NCI-H526 (cell line): Measurements from ENCODE around the gene ZBTB1.
A peak's percentile ranks its signal among the peaks of the same experiment; 100 is the strongest.

ENCODE experiments used
- DNase-seq, 2 experiments: peaks; one replicate each; lab custom pipeline; 2025; lab: John Stamatoyannopoulos, UW

Gene ZBTB1, protein sequence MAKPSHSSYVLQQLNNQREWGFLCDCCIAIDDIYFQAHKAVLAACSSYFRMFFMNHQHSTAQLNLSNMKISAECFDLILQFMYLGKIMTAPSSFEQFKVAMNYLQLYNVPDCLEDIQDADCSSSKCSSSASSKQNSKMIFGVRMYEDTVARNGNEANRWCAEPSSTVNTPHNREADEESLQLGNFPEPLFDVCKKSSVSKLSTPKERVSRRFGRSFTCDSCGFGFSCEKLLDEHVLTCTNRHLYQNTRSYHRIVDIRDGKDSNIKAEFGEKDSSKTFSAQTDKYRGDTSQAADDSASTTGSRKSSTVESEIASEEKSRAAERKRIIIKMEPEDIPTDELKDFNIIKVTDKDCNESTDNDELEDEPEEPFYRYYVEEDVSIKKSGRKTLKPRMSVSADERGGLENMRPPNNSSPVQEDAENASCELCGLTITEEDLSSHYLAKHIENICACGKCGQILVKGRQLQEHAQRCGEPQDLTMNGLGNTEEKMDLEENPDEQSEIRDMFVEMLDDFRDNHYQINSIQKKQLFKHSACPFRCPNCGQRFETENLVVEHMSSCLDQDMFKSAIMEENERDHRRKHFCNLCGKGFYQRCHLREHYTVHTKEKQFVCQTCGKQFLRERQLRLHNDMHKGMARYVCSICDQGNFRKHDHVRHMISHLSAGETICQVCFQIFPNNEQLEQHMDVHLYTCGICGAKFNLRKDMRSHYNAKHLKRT

DNA sequence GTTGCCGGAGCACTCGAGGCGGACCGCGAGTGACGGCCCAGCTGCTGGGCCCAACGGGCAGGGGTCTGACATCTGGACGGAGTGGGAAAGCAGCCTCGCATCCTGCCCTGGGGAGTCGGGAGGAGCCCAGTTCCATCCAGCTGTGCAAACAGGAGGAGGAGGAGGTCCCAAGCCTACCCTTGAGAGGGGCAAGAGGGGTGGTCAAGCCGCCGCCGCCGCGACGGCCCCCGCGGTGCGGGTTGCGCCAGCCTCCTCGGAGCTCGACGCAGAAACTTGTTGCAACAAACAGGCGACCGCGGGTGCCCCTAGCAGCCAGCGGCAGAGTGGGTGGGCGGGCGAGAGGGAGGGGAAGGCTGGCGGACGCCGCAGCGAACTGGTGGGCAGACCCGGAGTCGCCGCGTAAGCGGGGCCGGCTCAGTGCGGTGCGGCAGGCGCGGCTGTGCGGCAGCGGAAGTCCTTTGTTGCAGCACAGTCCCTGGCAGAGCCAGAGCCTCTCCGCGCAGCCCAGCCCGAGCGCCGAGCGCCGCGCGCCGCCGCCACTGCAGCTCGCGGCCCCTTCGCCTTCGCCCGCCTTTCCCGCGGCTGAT, at the start of gene ZBTB1:
Gene ZBTB1 (plus strand): TSS at position 461 of the 587 bp plus-strand sequence. CDS start 16,735 bp downstream, outside the sequence.
- peak; percentile 65 to 87 for DNase-seq

DNA sequence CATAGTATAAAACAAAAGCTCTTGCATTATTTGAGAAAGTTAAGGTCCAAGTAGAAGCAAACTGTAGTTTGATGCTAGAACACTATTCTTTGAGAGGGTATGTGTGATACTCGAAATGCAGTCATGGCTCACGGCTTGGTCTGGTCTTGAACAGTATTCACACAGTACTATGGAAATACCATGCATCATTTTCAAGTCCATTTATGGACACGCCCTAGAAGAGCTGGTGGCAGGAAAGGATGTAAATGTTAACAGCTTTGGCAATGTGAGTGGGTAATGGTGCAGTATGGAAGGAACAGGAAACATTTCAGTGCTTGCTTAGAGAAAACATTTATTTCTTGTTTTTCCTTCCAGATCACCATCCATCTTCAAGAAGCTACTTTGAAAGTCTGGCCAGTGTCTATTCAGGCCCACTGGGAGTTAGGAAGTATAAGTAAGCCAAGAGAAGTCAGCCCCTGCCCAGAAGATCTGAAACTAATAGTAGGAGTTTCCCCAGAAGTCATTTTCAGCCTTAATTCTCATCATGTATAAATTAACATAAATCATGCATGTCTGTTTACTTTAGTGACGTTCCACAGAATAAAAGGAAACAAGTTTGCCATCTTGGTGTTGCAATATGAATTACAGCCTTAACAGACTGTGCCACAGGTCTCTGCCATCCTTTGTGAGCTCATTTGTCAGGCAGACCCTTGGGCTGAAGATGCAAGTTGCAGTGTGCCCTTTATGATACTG, 45.0 kb upstream of the ZBTB1 start:
- no peak for DNase-seq

DNA sequence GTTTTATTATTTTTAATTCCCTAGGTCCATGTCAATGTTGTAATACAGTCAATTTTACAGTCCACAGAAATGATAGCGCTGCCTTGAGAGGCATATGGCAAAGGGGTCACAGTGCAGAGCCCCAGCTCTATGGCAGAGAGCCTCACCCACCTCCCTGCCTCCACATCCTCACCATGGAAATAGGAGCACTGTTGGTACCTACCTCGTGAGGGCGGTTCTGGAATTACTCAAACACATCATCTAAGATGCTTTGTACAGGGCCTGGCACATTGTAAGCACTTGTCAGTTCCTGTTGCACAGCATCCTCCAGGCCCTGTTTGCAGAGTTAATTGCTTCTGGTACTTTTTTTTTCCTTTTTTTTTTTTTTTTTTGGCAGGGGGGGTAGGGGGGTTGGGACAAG, 43.3 kb upstream of the ZBTB1 start:
- no peak for DNase-seq

DNA sequence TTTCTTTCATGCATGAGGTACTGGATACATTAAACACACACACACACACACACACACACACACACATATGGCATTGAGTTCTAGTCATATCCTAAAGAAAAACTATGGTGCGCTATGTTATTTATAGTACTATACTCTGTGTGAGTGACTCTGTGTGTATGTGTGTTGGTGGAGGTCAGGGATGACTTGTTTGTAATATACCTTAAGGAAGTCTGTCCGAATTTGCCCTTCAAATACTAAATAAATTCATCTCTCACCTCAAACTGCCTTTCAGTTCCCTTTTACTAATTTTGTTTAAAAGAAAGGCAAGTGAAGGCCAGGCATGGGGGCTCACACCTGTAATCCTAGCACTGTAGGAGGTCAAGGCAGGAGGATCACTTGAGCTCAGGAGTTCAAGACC, 41.4 kb upstream of the ZBTB1 start:
- no peak for DNase-seq

DNA sequence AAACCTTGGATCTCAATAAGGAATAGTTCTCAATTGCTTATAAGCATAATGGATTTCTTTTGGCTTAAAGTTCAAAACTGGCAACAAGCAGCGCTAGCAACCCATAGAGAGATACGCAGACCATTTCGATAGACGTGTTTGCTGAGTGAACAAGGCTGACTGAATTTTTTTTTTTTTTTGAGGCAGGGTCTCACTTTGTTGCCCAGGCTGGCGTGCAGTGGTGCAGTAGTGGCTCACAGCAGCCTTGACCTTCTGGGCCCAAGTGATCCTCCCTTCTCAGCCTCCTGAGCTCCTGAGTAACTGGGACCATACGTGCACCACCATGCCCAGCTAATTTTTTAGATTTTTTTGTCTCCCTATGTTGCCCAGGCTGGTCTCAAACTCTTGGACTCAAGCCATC, 40.7 kb upstream of the ZBTB1 start:
- DNase-seq = no peak

DNA sequence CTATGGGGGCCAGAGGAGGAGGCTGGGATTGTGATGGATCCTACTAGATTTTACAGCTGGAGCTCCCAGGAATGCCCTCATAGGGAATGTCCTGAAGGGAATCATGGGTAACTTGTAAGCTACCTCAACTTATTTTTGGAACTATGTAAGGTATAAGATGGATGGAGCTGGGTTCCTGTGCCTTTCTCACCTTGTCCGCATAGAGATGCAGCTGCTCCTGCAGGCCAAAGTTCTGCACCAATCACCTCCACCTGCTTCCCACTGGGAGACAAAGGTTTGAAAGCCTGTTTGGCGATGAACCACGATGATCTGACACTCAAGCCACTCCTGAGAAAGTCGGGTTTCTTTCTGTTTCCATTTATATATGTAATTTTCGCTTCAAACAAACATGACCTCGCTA, 39.9 kb upstream of the ZBTB1 start:
- peak; percentile 41 to 55 for DNase-seq

DNA sequence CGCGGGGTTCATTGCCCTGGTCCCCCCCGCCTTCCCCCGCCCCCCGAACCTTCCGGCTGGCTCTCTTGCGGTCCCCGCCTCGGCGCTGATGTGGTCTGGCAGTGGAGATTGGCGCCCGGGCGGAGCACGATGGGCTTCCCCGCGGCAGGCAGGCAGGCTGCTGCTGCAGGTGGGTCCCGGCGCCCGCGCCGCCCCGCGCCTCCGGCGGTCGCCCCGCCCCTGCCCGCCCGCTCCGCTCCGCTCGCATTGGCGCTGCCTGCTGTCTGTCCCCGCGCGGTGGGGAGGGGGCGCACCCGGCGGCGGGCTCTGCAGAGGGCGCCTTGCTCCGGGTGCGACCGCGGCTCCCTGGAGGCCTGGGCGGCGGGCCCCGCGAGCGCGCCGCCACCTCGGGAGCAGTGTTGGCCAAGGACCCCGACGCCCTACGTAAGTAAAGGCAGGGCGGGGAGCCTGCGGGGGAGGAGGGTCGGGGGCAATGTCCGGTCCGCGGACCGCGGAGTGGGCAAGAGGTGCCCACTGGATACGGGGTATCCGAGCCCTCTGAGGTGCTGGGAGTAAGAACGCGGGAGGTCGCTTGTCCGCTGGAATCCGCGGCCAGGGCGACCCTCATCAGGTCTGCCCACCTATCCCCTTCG, 39.3 kb upstream of the ZBTB1 start, which contains the start of gene AKAP5:
Gene AKAP5 (plus strand): TSS at position 309 of the 632 bp plus-strand sequence. CDS start 2,896 bp downstream, outside the sequence.
- DNase-seq = peak; percentile 44 to 93

DNA sequence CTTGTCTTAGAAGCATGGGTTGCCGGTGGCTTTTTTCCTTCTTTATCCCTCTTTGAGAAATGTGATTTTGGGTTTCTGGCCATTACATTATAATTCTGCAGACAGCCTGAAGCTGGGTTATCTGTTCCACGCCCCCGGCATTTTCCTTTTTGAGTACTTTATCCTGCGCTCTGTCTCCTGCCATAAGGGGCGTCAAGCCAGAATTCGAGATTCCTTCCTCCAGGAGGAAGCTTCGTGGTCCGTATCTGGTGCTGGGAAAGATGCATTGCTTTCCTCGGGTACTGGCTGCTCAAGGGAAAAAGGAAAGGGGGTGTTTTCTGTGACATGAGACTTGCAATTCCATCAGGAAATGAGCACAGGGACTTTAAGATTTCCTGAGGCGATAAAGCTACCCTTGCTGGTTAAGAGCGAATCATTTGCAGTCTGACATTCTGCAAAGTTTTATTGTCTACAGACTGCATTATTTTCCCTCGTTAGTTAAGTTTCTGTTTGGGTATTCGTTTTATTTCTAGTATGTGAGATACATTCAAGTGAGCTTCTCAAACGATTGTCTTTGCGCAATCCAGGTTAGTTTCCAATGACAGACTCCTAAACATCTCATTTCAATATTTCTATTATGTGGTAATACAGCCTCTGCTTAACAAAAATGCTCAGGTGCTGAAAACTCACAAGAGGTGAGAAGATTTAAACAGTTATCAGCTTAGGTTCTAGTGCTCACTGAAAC, 38.6 kb upstream of the ZBTB1 start:
- peak; percentile 40 to 71 for DNase-seq

DNA sequence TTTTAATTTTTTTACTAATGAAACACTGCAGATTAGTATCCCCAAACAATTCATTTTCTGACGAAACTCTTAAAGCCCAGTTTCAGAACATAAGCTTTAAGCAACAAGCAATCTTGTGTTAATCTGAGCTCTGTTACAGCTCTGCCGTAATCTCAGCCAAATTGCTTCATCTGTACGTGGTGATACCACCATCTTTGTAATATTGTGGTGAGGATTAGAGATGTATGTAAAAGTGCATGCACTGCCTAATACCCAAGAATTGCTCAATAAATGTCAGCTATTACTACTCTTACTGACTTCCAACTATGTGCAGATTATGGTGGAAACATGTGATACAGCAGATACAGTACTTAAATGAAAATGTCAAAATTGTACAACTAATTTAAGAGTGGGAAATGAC, 37.5 kb upstream of the ZBTB1 start:
- DNase-seq = no peak

DNA sequence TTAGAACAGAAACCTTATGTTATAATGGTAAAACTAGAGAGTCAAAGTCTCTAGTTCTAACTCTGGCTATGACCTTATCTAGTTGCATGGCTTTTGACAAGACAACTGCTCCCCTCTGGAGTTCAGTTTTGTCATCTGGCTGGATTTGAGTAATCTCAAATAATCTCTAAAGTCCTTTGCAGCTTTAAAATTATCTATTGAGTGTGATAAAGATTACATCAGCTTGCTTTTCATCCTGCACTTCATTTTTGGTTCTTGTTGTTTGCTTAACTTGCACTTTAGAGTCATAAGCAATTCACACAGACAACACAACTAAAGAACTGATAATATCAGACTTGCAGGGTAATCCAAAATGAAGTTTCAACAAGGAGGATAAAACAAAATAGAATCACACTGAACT, 37.0 kb upstream of the ZBTB1 start:
- no peak for DNase-seq

DNA sequence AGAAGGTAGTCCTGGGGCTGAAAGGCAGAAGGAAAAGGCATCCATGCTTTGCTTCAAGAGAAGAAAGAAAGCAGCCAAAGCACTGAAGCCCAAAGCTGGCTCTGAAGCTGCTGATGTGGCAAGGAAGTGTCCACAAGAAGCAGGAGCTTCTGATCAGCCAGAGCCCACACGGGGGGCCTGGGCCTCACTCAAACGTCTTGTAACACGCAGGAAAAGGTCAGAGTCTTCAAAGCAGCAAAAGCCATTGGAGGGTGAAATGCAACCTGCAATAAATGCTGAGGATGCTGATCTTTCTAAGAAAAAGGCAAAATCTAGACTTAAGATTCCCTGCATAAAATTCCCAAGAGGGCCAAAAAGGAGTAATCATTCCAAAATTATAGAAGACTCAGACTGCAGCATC, 36.1 kb upstream of the ZBTB1 start:
- no peak for DNase-seq

DNA sequence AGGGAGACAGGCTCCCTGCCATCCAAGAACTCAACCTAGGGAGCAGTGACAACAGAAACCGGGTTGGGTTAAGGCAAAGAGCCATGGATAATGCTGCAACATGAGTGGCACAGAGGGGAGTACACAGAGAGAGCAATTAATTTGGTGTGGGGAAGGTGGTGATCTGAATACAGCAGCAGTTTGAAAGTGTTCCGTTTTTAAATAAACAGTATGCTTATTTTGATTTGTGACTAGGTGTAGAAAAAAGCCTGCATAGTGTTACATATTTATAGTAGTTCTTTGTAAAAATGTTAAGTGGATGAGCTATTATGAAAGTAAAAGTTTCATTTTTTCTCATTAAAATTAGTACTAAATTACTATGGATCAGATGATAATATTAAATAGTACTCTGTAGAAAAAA, 30.5 kb upstream of the ZBTB1 start:
- no peak for DNase-seq

DNA sequence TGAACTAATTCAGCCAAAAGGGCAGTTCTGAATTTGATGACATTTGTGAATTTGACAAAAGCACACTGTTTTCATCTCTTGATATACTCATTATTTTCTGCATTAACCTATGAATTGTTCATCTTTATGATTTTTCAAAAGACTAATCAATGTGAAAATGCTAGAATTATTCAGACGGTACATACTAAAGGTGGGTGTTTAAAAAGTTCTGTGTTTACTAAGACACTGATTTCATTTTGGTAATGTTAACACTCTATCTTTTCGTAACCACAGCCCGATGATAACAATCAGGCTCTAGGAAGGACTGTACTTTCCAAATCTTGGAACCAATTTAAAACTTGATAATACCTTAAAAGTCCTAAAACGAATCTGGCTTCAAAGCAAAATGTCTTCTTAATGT, 29.9 kb upstream of the ZBTB1 start:
- no peak for DNase-seq

DNA sequence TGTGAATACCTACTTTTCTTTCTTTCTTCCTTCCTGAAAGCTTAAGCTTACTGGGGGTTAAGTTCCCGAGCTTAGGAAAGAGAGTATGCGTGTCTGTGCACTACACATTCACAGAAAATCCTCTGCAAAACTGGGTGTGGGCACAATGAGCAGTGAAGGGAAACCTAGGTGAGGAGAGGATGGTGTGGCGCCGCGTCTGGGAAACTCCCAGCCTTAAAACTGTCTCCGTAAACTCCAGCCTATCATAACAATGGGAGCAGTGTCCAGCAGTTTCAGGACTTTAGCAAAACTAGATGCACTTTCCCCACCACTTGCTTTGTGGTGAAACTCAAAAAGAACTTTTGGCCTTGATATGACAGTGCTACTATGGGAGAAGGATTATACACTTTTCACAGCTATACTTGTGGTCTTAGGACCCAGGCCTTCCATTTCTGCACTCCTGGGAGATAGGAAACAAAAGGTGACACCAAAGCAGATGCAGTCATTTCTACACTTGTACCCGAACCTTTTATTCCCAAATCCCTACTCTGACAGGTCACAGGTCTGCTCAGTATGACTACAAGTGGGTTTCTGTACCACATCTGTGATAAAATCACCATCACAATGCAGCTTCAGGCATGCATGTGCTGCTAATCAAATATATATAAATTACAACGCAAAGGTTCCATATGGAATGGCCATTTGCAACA, 28.8 kb upstream of the ZBTB1 start:
- no peak for DNase-seq

DNA sequence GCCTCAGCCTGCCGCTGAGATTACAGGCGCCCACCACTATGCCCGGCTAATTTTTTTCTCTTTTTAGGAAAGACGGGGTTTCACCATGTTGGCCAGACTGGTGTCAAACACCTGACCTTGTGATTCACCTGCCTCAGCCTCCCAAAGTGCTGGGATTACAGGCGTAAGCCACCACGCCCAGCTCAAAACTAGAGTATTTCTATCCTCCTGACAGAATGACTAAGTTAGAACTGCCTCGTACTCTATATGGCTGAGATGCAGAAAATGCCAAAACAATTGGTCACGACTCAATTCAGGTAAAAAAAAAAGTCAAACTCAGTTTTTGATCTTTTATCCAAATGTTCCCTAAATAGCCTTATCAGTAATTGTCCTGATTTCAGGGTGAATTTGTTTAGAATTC, 28.1 kb upstream of the ZBTB1 start:
- no peak for DNase-seq

DNA sequence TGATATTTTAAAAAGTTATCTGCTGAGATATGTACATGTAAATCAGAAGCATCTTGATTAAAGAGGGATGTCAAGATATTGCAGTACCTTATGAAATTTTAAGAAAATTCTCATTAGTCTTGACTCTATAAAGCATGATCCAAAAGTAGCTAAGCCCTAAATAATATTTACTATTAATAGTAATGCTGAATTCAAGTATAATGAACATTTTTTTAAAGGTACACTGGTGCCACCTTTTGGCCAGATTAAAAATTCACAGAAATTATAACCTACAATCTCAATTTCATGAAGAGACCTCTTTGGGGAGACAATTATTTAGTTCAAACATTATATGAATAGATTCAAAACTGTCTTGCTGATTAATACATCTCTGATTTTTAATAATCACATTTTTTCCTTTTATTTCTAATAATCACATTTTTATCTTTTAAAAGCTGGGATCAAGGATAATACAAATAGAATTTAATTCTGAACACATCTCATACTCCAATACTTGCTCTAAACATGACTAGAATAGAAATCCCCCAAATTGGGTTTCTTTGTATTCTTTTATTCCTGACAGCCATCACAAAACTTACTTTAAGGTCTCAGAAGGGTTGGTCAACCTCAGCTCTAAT, 25.8 kb upstream of the ZBTB1 start:
- peak in 1 of 2 experiments; percentile 21 for DNase-seq

DNA sequence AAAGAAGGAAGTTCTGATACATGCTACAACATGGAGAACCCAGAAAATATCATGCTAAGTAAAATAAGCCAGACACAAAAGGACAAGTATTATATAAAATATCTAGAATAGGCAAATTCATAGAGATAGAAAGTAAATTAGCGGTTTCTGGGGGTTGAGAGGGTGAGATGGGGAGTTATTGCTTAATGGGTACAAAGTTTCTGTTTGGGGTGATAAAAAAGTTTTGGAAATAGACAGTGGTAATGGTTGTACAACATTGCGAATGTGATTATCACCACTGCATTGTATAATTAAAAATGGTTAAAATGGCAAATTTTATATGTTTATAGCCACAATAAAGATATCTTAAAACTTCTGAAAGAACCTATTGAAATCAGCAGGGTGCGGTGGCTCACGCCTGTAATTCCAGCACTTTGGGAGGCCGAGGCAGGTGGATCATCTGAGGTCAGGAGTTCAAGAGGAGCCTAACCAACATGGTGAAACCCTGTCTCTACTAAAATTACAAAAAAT, 15.9 kb upstream of the ZBTB1 start:
- no peak for DNase-seq

DNA sequence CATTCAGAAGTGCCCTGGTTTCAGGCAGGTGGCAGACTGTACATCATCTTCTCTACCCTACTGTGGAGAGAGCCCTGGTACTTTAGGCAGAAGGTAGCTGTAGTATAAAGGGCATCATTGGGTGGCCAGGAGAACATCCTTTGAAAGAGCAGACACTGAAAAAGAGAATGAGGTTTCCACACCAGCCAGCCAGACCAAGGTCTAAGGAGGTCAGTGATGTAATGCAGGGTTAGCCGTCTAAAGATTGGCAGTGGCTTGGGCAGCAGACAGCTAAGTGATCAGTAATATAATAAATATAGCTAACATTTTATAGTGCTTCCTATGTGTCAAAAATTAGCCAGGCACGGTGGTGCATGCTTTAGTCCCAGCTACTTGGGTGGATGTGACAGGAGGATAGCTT, 12.9 kb upstream of the ZBTB1 start:
- no peak for DNase-seq

DNA sequence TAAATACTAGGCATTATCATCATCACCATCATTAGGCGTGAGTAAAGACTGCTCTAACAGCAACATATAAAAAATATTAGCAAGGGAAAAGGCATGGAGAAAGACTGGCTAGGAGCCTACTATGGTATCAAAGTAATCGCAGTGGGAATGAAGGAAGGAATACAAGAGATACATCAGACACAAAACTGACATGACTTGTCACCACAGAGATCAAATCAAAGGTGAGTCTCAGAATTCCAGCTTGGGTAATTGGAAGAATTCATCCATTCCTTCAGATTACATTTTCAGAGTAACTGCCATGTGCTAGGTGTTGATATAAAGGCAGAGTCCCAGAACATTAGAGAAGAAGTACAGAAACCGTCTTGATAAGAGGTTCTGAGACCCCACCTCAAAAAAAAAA, 11.1 kb upstream of the ZBTB1 start:
- no peak for DNase-seq

DNA sequence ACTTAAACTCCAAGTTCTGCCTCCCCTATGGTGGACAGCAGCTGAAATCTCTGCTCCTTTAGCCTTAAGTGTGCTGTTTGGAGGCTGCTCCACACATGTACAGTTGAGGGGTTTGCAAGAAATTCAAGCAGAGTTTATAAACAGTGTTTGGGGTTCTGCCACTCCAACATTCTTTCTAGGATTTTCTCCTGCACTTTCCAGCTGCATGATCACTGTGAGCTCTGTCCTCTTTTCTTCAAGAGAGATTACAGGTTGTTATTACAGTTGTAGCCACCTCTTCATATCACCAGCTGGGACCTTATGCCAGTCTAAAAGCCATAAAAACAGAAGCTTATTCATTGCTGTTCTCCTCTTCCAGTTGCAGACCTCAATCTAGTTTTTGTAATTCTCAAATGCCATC, 9.3 kb upstream of the ZBTB1 start:
- no peak for DNase-seq
